GM21576 (cell line): ENCODE measurements around the gene ASB1.

Experiments used
- ATAC-seq: cut with Tn5 transposase; IDR thresholded peaks from one replicate; pipeline ENCODE4 v1.9.1; 2021; ENCODE audit warnings: mild to moderate bottlenecking, moderate library complexity; ENCODE audit not compliant: unreplicated experiment

ASB1 gene

DNA sequence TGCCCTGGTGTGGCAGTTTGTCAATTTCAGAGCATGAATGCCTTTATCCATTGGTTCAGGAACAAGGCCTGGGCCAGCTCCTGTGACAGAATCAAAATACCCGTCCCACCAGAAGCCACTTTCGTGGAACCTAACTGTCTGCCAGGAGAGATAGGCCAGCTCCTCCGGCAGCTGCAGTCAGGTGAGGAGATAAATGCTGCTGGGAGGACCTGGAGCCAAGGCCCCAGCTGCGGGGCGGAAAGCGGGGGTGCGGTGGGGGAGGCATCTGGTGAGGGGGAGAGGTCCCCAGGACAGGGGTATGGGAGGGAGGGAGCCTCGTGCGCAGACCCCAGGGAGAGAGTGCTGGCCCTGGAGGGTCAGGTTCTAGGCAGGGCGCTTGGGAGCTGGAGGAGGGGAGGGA lies 4.4 kb upstream of the ASB1 start:
- ATAC-seq: no peak

DNA sequence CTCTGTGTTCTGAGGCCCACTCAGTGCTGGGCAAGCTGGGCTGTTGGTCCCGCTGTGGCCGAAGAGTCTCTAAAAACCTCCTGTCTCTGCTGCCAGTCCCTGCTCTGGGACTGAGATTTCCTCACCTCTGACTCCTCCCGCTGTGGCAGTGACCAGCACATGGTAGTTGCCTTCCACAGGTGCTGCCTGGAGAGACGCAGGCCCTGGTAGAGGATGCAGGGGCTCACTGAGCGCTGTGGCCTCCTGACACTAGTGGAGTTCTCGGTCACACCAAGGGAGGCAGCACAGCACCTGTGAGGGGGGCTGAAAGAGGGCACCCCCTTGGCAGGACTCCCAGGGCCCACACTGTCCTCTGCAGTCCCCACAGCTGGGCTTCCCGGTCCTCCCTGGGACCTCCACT lies 3.8 kb upstream of the ASB1 start:
- no peak for ATAC-seq

- no peak for ATAC-seq
Observed at GRCh38 chr2:238423561-238424312, 3.0 kb upstream of the ASB1 start.

- ATAC-seq: no peak
Observed at GRCh38 chr2:238424313-238424700, 2.4 kb upstream of the ASB1 start.

GRCh38 chr2:238425505-238425978 lies 1.2 kb upstream of the ASB1 start:
- no peak for ATAC-seq

- ATAC-seq: peak; percentile 11
Observed at GRCh38 chr2:238425979-238426567, 654 bp upstream of the ASB1 start.

GRCh38 chr2:238427435-238428162 lies 872 bp downstream of the ASB1 start:
- no peak for ATAC-seq

- ATAC-seq: no peak
Observed at GRCh38 chr2:238428866-238429265, 2.1 kb downstream of the ASB1 start.

- no peak for ATAC-seq
Observed at GRCh38 chr2:238430781-238431180, 4.1 kb downstream of the ASB1 start.

GRCh38 chr2:238431456-238431855 lies 4.7 kb downstream of the ASB1 start:
- no peak for ATAC-seq

GRCh38 chr2:238433300-238433915 lies 6.7 kb downstream of the ASB1 start:
- ATAC-seq: no peak

GRCh38 chr2:238433941-238434845 lies 7.5 kb downstream of the ASB1 start:
- ATAC-seq: no peak

DNA sequence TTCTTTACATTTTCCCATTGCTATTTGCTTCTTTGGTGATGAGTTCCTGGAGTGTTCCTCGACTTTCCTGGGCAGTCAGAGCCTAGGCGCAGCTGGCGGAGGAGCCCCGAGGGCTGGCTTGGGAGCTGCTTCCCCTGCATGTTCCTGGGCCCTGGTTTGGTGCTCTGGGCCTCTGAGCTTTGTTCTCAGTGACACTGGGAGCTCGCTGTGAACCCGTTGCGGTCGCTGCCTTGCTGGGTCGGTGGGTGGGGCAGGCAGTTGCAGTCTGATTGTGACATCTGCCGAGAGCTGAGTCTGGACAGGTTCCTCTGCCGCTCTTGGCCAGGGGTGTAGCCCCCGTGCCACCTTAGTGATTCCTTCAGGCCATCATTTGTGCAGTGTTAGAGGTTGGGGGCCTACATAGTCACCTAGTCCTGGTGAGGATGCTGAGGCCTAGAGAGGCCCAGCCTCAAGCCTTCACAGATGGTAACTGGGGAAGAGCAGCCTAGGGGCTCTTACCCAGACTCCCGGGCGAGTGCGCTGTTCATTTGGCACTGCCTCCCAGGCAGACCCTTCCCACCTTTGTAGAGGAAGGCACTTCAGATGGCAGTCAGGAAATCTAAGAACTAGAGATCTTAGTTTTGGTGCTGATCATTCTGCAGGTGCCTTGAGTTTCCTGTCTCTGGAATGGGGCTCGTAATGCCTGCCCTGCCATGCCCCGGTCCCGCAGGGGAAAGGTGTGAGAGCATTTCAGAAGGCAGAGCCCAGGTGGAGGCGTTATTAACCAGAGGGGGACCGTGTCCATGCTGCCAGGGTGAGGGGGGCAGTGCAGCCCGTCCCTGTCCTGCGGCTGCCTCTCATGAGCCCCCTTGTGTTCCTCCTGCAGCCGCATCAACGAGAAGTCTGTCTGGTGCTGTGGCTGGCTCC lies 8.4 kb downstream of the ASB1 start:
- ATAC-seq: no peak

- ATAC-seq: no peak
Observed at GRCh38 chr2:238435752-238436096, 9.0 kb downstream of the ASB1 start.

DNA sequence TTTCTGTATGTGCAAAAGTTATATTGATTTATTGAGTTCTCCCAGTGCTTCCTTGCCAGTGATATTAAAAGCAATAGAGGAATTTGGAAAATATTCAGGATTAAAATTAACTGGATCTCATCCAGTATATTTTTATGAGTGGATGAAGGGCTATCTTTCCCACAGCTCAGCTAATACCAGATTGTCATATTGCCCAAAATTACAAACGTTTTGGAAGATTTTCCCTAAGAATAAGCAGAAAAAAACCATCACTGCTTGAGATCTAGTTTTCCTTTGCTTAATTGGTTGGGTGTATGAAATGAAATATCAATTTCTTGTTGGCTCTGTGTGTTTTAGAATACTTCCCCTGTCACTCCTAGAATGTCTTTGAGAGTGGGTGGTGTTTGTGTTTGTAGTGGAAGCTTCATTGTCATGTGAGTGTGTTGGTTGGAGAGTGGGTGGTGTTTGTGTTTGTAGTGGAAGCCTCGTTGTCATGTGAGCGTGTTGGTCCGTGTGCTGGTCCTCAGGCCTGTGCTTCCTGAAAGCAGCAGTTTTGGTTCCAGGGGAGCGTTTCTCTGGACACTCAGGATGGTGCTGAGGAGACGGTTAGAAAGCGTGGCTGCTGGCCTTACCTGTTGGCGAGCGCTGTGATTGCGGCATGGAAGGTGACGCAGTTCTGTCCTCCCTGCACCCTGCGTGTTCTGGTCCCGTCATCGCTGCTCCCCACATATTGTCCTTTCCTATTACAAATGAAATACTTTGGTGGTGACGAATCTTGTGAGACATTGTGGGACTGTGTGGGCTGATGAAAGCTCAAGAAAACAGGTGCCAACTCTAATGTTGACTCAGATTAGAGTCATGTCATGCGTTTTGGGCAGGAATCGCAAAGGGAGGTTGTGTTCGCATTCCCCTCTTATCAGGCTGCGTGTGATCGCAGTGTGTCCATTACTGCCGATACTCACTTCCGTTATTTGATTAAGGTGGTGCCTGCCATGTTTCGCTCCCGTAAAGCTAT lies 12.4 kb downstream of the ASB1 start:
- ATAC-seq: no peak

GRCh38 chr2:238439917-238440316 lies 13.2 kb downstream of the ASB1 start:
- ATAC-seq: no peak

- no peak for ATAC-seq
Observed at GRCh38 chr2:238440331-238440730, 13.6 kb downstream of the ASB1 start.

GRCh38 chr2:238440767-238441166 lies 14.0 kb downstream of the ASB1 start:
- no peak for ATAC-seq
